ENCODE data around the gene GALNT2. TPM values are rescaled to one million over a fixed set of nuclear protein-coding genes. Genes with fewer than 3 reads are reported as not detected.

GALNT2 gene
- polyA plus RNA-seq, 4 donors, result 55.9 to 65.0 (median 62.9) TPM

- no peak for DNase-seq (ENCODE audit: low read depth in 4 of 4, low spot score in 2 of 4)
These were observed 198.4 kb downstream of the GALNT2 start for GRCh38 chr1:230265200-230266115.

- DNase-seq (ENCODE audit: low read depth in 4 of 4, low spot score in 2 of 4), result no peak
These were observed 199.4 kb downstream of the GALNT2 start for GRCh38 chr1:230266456-230266855.

- no peak for DNase-seq (ENCODE audit: low read depth in 4 of 4, low spot score in 2 of 4)
These were observed 200.5 kb downstream of the GALNT2 start for GRCh38 chr1:230267338-230268065.

- DNase-seq (ENCODE audit: low read depth in 4 of 4, low spot score in 2 of 4), result peak in 3 of 4 donors; percentile 27 to 43 (median 32)
These were observed 201.5 kb downstream of the GALNT2 start for GRCh38 chr1:230268371-230269170.

DNA sequence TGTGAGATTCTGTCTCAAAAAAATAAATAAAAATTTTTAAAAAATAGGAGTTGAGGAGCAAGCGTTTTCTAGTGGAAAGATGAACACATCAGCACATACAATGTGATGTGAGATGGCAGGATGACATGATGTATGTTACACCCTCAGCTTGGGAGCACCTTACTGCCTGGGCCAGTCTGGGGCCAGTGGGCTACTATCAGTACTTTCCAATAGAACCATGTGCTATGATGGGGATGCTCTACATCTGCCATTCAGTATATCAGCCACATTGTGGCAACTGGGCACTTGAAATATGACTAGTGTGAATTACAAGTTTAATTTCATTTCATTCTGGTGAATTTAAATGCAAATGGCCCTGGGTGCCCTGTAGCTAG, 203.1 kb downstream of the GALNT2 start:
- no peak for DNase-seq (ENCODE audit: low read depth in 4 of 4, low spot score in 2 of 4)

GRCh38 chr1:230270559-230271281, 203.7 kb downstream of the GALNT2 start:
- DNase-seq (ENCODE audit: low read depth in 4 of 4, low spot score in 2 of 4), result no peak

DNA sequence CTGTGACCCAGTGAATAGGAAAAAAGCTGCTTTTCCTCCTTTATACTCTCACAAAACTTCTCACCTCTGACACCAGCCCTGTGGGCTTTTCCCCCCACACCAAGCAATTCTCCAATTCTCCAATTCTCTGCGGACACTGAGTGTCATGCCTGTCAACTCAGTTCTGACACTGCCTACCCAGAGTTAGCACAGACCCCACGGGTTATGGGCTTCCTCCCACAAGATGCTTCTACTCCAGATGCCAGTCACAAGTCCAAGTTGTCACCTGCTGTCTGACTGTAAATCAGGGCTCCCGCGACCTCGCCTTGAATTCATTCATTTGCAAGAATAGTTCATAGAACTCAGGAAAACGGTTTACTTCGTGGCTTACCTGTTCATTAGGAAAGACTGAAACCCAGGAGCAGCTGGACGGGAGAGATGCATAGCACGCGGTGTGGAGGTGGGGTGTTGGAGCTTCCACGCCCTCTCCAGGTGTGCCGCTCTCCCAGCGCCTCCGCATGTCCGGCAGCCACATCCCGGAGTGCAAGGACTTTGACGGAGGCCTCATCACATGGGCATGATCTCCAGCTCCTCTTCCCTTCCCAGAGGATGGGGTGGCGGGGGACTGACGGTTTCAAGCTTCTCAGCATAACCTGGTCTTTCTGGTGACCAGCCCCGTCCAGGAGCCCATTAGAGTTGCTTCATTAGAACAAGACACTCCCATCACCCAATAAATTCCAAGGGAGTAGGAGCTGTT, 204.4 kb downstream of the GALNT2 start:
- DNase-seq (ENCODE audit: low read depth in 4 of 4, low spot score in 2 of 4), result no peak

DNA sequence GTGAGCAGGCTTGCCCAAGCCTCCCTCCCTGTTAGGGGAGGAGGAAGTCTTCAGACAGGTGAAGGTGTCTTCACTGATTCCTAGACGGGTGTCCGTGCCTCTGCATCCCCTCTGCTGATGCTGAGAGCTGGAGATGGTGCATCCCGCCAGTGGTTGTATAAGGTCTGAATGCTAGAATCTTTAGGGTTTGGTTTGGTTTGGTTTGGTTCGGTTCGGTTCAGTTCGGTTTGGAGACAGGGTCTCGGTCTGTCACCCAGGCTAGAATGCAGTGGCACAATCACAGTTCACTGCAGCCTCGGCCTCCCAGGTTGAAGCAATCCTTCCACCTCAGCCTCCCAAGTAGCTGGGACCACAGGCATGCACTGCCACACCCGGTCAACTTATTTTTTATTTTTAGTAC, 205.5 kb downstream of the GALNT2 start:
- DNase-seq (ENCODE audit: low read depth in 4 of 4, low spot score in 2 of 4), result no peak

DNA sequence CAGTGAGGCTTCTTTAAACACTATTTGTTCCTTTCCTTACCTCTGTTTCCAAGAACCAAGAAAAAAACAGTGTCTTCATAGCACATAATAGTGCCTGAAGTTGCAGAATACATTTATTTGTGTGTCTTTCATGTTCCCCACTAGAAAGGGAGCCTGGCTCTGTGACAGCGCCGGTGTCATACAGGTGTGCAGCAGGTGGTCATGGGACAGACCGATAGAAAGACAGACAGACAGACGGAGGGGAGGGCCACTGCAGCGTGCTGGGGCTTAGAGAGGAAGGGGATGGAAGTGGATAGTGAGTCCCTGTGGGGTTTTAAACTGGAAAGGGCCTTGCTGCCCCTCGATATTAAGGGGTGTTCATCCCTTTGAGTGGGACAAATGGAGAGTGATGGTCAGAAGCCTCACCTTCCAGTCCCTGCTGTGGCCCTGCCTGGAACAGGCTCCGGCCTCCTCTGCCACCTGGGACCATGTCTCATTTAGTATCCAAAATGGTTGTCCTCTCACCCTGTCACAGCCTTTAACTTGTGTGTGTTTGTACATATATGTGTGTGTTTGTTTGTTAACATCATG, 206.2 kb downstream of the GALNT2 start:
- no peak for DNase-seq (ENCODE audit: low read depth in 4 of 4, low spot score in 2 of 4)

DNA sequence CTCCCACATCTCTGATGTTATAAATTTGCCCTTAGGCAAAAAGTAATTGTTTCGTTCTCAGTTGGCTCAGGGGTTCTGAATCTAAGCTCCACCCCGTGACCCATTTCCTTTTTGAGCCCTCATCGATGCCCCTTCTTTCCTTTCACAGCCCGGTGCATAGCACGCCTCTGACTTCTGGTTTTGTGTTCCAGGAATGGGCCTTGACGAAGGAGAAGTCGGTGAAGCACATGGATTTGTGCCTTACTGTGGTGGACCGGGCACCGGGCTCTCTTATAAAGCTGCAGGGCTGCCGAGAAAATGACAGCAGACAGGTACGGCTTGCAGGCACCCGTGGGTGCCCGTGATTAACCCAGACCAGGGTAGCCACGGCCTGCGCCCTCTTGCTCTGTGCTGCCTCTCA, 207.2 kb downstream of the GALNT2 start:
- DNase-seq (ENCODE audit: low read depth in 4 of 4, low spot score in 2 of 4), result no peak

DNA sequence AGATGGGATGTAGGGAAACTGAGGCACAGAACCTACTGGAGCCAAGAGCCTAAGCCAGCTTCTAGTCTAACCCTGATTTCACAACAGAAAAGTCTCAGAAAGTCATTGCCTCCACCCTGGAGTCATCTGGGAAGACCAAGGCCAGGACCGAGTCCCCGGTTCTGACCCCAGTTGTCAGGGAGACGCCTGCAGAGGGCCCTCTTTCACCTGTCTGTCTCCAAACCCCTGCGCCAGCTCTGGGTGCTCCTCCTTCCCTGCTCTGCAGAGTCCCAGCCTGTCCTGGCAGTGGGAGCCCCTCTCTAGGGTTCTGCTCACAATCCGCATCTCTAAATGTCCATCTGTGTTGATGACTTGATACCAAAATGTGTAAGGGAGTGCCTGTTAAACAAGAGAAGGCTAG, 209.4 kb downstream of the GALNT2 start:
- DNase-seq (ENCODE audit: low read depth in 4 of 4, low spot score in 2 of 4), result no peak

GRCh38 chr1:230277201-230278025, 210.4 kb downstream of the GALNT2 start:
- DNase-seq (ENCODE audit: low read depth in 4 of 4, low spot score in 2 of 4), result no peak

DNA sequence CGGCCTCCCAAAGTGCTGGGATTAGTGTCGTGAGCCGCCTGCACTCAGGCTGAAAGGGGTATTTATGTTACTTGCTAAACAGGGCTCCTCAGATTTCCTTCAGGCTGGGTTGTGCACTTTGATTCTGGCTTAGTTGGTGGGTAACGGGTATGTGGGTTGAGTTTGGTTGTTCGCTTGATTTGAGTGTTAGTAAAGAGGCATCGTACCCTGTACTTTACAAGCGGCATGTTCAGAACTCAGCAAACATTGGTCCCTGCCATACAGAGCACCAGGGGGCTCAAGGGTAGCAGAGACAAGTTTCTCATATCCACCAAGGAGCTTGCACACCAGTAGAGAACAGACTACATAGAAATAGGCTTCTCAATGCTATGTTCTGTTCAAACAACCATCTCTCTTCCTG, 211.3 kb downstream of the GALNT2 start:
- no peak for DNase-seq (ENCODE audit: low read depth in 4 of 4, low spot score in 2 of 4)

DNA sequence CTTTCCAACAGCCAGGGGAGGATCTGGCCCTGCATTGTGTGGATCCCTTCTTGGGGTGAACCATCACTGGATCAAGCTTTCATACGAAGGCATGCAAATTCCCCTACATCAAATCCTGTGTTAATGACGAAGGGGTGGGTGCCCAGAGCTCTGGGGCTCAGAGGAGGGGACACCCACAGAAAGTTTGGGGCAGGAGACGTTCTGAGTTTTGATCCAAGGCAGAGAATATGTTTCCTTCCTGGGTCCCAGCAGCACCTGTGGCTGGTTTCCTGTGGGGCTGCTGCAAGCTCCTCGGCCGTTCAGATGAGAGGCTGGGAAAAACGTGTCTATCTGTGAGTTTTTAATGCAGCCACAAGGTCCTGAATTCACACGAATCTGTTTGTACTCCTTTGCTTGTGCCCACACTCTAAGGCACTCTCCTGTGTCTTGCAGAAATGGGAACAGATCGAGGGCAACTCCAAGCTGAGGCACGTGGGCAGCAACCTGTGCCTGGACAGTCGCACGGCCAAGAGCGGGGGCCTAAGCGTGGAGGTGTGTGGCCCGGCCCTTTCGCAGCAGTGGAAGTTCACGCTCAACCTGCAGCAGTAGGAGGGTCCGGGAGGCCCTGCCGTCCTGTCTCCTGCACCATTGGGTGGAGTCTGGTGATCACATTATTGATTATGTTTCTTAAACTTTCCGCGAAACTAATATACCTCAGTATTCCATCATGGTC, 212.0 kb downstream of the GALNT2 start:
- no peak for DNase-seq (ENCODE audit: low read depth in 4 of 4, low spot score in 2 of 4)

DNA sequence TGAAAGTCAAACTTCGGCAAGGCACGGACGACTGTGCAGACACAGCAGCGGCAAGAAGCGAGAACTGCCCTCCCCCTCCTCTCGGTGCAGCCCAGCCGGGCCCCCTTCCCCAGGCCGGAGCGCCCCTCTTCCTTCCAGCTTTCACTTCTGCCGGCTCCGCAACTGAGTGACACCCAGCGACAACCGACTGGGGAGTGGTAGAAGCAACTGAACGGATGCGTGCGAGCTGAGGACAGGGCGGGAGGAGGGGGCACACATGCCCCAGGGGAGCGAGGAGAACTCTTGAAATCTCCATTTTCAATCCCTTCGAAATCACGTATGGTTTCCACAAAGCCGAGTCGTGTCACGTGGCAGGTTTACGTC, 212.5 kb downstream of the GALNT2 start:
- DNase-seq (ENCODE audit: low read depth in 4 of 4, low spot score in 2 of 4), result no peak

- DNase-seq (ENCODE audit: low read depth in 4 of 4, low spot score in 2 of 4), result no peak
These were observed 213.2 kb downstream of the GALNT2 start for GRCh38 chr1:230280054-230280795.

- no peak for DNase-seq (ENCODE audit: low read depth in 4 of 4, low spot score in 2 of 4)
These were observed 213.9 kb downstream of the GALNT2 start for GRCh38 chr1:230280906-230281413.
